Measurements from ENCODE around the gene RAD50. TPM values are rescaled to one million over a fixed set of nuclear protein-coding genes. Genes with fewer than 3 reads are reported as not detected.

The RAD50 gene
- total RNA-seq, 1 donor from 2014 or later = 50.2 TPM

DNA sequence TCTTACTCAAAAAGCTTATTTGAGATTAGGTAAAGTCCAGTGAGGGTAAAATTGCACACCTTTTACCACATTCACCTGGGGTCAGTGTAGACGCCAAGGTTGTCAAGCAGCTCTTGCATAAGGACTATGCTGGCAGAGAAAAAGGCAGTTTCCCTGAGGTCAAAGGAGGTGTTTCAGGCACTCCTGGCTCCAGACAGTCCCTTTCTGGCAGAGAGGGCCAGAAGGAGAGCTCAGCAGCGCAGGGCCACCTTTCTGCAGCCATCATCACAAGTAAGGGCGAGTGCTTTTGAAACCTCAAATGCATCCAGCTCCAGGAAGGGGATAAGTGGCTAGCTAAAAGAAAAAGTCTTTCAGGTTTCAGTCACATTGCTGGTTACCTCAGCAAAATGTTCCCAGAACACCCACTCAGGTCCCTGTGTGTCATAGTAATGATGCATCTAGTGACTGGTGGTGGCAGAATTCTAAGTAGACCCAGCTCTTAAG, 84.5 kb downstream of the RAD50 start:
- H3K9me3 Mint-ChIP-seq (ENCODE audit: low read depth) = no peaks in the 10 kb centered on the region
- H3K36me3 Mint-ChIP-seq (ENCODE audit: insufficient read depth) = peaks cover 31% of the 10 kb centered on the region
- no peaks in the 10 kb centered on the region for H3K27me3 Mint-ChIP-seq
- TF ChIP-seq, protein P1, sequence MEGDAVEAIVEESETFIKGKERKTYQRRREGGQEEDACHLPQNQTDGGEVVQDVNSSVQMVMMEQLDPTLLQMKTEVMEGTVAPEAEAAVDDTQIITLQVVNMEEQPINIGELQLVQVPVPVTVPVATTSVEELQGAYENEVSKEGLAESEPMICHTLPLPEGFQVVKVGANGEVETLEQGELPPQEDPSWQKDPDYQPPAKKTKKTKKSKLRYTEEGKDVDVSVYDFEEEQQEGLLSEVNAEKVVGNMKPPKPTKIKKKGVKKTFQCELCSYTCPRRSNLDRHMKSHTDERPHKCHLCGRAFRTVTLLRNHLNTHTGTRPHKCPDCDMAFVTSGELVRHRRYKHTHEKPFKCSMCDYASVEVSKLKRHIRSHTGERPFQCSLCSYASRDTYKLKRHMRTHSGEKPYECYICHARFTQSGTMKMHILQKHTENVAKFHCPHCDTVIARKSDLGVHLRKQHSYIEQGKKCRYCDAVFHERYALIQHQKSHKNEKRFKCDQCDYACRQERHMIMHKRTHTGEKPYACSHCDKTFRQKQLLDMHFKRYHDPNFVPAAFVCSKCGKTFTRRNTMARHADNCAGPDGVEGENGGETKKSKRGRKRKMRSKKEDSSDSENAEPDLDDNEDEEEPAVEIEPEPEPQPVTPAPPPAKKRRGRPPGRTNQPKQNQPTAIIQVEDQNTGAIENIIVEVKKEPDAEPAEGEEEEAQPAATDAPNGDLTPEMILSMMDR (IDR thresholded peaks at IDR 0.05; ENCODE audit: unreplicated experiment) = no peak
- no peaks in the 10 kb centered on the region for H3K4me1 Mint-ChIP-seq (ENCODE audit: low read depth)
- H3K4me3 Mint-ChIP-seq (ENCODE audit: low read depth) = no peak overlapping the region
- no peak for DNase-seq (ENCODE audit: low spot score, unreplicated experiment)
- H3K27ac Mint-ChIP-seq = no peak overlapping the region

DNA sequence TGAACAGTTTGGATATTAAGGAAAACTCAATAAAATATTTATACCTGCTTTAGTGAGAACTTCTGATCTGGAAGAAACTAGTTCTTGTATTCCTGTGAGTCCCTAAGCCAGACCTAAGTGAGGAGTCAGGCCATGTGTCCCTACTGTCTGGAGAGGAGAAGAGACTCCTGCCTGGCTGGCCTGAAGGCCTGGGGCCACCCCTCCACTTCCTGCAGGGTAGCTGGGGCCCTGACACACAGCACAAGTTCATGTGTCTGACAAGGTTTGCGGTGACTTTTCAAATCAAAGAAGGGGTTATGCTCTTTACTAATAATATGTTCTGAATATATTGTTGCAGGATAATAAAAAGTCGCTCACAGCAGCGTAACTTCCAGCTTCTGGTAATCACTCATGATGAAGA, 85.1 kb downstream of the RAD50 start:
- H3K27ac Mint-ChIP-seq = no peak overlapping the region
- peaks cover 31% of the 10 kb centered on the region for H3K36me3 Mint-ChIP-seq (ENCODE audit: insufficient read depth)
- H3K4me3 Mint-ChIP-seq (ENCODE audit: low read depth) = no peak overlapping the region
- no peaks in the 10 kb centered on the region for H3K27me3 Mint-ChIP-seq
- TF ChIP-seq, protein P1 (IDR thresholded peaks at IDR 0.05; ENCODE audit: unreplicated experiment) = no peak
- H3K9me3 Mint-ChIP-seq (ENCODE audit: low read depth) = no peaks in the 10 kb centered on the region
- DNase-seq (ENCODE audit: low spot score, unreplicated experiment) = no peak
- H3K4me1 Mint-ChIP-seq (ENCODE audit: low read depth) = no peaks in the 10 kb centered on the region

- TF ChIP-seq, protein P1 (IDR thresholded peaks at IDR 0.05; ENCODE audit: unreplicated experiment) = no peak
- no peak for DNase-seq (ENCODE audit: low spot score, unreplicated experiment)
- Mint-ChIP-seq H3K4me3 (ENCODE audit: low read depth) (no peak overlapping the region), H3K4me1 (ENCODE audit: low read depth) (no peaks in the 10 kb centered on the region), H3K27me3 (no peaks in the 10 kb centered on the region), H3K9me3 (ENCODE audit: low read depth) (peaks cover 11% of the 10 kb centered on the region), H3K36me3 (ENCODE audit: insufficient read depth) (peaks cover 22% of the 10 kb centered on the region), H3K27ac (no peak overlapping the region)
Observed at GRCh38 chr5:132644177-132644576, 87.4 kb downstream of the RAD50 start.

GRCh38 chr5:132646583-132647266, 89.9 kb downstream of the RAD50 start:
- peaks cover 16% of the 10 kb centered on the region for H3K36me3 Mint-ChIP-seq (ENCODE audit: insufficient read depth)
- H3K4me1 Mint-ChIP-seq (ENCODE audit: low read depth) = no peaks in the 10 kb centered on the region
- H3K27ac Mint-ChIP-seq = no peak overlapping the region
- H3K27me3 Mint-ChIP-seq = peaks cover 4% of the 10 kb centered on the region
- H3K4me3 Mint-ChIP-seq (ENCODE audit: low read depth) = no peak overlapping the region
- TF ChIP-seq, protein P1 (IDR thresholded peaks at IDR 0.05; ENCODE audit: unreplicated experiment) = no peak
- H3K9me3 Mint-ChIP-seq (ENCODE audit: low read depth) = peaks cover 11% of the 10 kb centered on the region
- DNase-seq (ENCODE audit: low spot score, unreplicated experiment) = no peak

DNA sequence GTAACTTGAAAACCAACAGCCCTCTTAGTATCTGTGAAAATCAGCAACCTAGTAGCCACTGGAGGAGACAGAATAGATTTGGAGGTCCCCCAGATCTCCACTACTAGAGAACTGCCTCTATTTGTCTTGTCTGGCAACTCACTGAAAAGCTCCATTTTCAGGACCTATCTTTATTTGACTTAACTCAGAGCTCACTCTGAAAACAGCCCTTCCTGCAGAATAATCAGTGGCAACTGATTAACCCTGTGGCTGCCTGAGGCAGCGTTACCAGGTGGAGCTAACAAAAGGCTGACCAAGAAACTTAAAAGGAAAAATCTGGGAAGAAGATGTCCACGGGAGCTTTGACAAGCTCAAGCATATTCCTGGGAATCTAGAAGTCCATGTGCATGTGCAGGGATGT, 90.7 kb downstream of the RAD50 start:
- no peak for DNase-seq (ENCODE audit: low spot score, unreplicated experiment)
- H3K36me3 Mint-ChIP-seq (ENCODE audit: insufficient read depth) = peaks cover 12% of the 10 kb centered on the region
- TF ChIP-seq, protein P1 (IDR thresholded peaks at IDR 0.05; ENCODE audit: unreplicated experiment) = no peak
- H3K4me3 Mint-ChIP-seq (ENCODE audit: low read depth) = no peak overlapping the region
- H3K27me3 Mint-ChIP-seq = peaks cover 9% of the 10 kb centered on the region
- no peak overlapping the region for H3K27ac Mint-ChIP-seq
- peaks cover 11% of the 10 kb centered on the region for H3K9me3 Mint-ChIP-seq (ENCODE audit: low read depth)
- H3K4me1 Mint-ChIP-seq (ENCODE audit: low read depth) = no peaks in the 10 kb centered on the region

Measured in progenitor cell of endocrine pancreas (in vitro differentiated cells).